GM18519 (cell line): ENCODE measurements around the gene MFRP.

Experiments
- ATAC-seq: cut with Tn5 transposase; IDR thresholded peaks from one replicate; pipeline ENCODE4 v1.9.1; 2021; ENCODE audit warnings: mild to moderate bottlenecking, moderate library complexity; ENCODE audit not compliant: unreplicated experiment, low FRiP score

MFRP gene

GRCh38 chr11:119359365-119360214, 13.1 kb upstream of the MFRP start:
- ATAC-seq, result no peak

GRCh38 chr11:119357074-119357473, 10.6 kb upstream of the MFRP start:
- ATAC-seq, result no peak

- ATAC-seq, result no peak
Observed at GRCh38 chr11:119356349-119357031, 10.0 kb upstream of the MFRP start.

- ATAC-seq, result no peak
Observed at GRCh38 chr11:119355091-119355843, 8.8 kb upstream of the MFRP start.

GRCh38 chr11:119352857-119353260, 6.4 kb upstream of the MFRP start:
- no peak for ATAC-seq

DNA sequence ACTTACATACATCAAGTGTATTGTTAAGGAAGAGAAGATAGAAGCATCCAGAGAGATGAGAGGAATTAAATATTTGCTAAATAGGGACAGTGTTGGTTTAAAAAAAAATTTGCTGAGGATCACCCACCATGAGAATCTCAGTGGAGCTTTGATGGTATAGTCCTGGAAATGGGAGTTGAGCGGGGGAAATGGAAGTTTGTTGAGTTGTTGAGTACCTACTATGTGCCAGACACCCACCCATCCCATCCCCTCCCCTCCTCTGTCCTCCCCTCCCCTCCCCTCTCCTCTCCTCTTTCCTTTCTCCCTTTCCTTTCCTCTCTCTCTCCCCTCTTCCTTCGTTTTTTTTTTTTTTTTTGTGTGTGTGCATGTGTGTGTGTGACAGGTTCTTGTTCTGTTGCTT, 4.7 kb upstream of the MFRP start:
- ATAC-seq, result no peak

GRCh38 chr11:119350302-119350701, 3.8 kb upstream of the MFRP start:
- ATAC-seq, result no peak

GRCh38 chr11:119347940-119348605, 1.6 kb upstream of the MFRP start:
- ATAC-seq, result no peak

DNA sequence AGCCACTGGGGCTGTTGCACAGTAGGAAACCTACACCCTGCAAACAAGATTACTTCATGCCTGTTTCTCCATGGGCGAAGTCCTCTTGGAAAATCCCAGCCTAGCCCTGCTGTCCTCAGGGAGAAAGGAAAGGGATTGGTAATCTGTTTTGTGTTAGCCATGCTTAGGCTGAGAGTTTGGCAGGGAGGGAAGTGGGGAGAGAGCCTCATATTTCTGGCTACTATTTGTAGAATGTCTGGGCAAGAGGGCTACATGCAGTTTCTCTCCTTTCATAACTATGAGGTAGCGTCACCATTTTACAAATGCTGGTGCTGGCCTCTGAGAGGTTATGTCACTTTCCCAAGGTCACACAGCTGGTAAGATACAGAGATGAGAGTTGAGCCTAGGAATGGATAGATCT, 737 bp upstream of the MFRP start:
- ATAC-seq, result no peak

GRCh38 chr11:119345685-119346084, 820 bp downstream of the MFRP start:
- no peak for ATAC-seq

DNA sequence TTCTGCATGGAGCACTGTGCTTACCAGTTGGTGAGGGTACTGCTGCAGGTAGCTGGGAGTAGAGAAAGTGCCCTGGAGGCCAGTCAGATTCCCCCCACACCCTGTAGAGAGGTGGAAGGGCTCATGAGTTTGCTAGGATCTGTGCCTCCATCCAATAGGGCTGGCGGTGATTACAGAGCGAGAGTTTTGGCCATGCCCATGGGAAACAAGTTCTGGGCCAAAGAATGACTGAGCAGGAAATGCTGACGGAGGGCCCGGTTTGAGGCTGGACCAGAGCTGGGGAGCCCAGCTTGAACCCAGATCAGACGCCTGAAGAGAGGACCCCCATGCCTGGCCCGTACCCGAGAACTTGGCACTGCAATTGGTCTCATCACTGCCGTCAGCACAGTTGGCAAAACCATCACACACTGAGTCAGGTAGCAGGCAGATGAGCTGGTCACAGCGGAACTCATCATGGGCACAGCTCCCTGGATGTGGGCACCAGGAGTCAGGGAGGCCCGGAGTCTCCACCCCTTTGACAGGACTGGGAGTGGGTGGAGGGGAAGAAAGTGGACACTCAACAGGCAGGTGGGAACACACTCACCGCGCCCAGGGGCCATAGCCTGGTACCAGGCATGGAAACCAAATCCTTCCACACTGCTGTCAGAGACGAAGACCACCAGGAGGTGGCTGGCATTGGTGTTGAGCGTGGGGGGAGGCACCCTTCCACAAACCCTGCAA, 2.1 kb downstream of the MFRP start:
- no peak for ATAC-seq

- no peak for ATAC-seq
Observed at GRCh38 chr11:119343726-119344125, 2.8 kb downstream of the MFRP start.

DNA sequence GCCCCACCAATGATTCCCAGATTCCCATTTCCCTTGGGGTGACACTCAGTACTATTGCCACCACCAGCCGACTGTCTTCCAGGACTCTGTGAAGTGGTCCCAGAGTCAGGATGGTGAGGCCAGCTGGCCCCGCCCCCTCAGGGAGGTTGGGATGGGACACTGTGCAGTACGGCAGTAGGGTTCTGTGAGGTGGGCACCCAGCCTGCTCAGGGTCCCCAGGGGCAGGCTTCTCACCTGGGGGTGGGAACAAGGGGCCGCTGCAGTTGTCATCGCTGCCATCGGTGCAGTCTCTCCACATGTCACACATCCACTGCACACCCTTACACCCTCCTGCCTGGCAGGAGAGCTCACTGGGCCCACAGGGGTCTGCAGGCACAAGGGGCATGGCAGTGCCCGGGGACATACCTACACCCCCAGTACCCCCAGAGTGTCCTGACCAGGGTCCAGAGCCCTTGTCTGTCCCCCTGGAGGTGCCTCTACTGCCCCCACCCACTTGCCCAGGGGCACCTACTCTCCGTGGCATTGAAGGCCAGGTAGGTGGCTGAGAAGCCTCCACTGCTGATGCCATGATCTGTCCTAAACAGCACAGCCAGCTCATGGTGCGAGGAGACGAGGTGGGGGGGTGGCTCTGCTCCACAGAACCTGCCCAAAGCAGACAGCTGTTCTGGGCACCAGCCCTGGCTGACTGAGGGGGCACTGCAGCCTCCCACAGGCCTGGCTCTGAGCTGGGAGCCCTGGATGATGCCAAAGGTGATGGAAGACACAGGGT, 4.0 kb downstream of the MFRP start:
- no peak for ATAC-seq

DNA sequence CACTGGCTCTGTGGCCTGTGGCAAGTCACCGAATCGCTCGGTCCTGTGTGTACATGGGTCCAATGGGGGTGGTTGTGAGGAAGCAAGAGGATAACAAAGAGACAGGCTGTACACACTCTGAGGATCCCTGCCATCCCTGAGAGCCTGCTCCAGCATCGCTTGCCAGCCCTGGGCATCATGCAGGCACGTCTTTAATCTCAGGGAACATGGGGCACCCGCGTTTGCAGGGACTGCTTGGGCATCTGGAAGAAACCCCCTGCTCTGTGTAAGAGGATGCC, 4.5 kb downstream of the MFRP start:
- no peak for ATAC-seq

- no peak for ATAC-seq
Observed at GRCh38 chr11:119341222-119342022, 5.1 kb downstream of the MFRP start.

GRCh38 chr11:119340335-119341221, 5.9 kb downstream of the MFRP start, which contains the start of gene C1QTNF5:
C1QTNF5 (minus strand) TSS chr11:119340883; CDS start chr11:119340397, 486 bp downstream.
- ATAC-seq, result no peak

GRCh38 chr11:119339589-119340334, 6.7 kb downstream of the MFRP start:
- ATAC-seq, result no peak
